HepG2 (cell line): Measurements from ENCODE around the gene GJC1. TPM values are rescaled to one million over a fixed set of nuclear protein-coding genes. Genes with fewer than 3 reads are reported as not detected.

Experiments used
- CREM ChIP-seq, 2 experiments: sonication (generic) in 1 of 2; formaldehyde crosslinking in 1 of 2; IDR thresholded peaks; 2 replicates each; pipeline versions ENCODE4 v1.4.0 to v1.6.1; 2016 to 2020; ENCODE audit warnings: antibody characterized with exemption in 1 of 2, mild to moderate bottlenecking in 1 of 2, missing genetic modification reagents in 1 of 2
- E2F1 ChIP-seq: sonication (generic); formaldehyde crosslinking; IDR thresholded peaks from 2 replicates; pipeline ENCODE4 v1.5.0; 2020; ENCODE audit warnings: missing genetic modification reagents
- EP300 ChIP-seq, 3 experiments: sonication (generic) in 1 of 3; formaldehyde crosslinking in 1 of 3; IDR thresholded peaks; 2 replicates each; pipeline versions ENCODE4 v1.5.1 to v1.6.1; 2011 to 2020; ENCODE audit warnings: low read depth in 2 of 3, low read length in 2 of 3, borderline replicate concordance in 1 of 3, improper control_type of control experiment in 1 of 3, mild to moderate bottlenecking in 1 of 3, missing genetic modification reagents in 1 of 3, moderate library complexity in 1 of 3
- HNF4G ChIP-seq, 2 experiments: sonication (generic) in 1 of 2; formaldehyde crosslinking in 1 of 2; IDR thresholded peaks; 2 replicates each; pipeline versions ENCODE4 v1.4.0 to v1.6.1; 2011 to 2020; ENCODE audit warnings: borderline replicate concordance in 2 of 2, low read depth in 2 of 2, mild to moderate bottlenecking in 2 of 2, low read length in 1 of 2, missing genetic modification reagents in 1 of 2, moderate library complexity in 1 of 2
- MAX ChIP-seq: IDR thresholded peaks from 2 replicates; pipeline ENCODE4 v1.6.1; 2012; ENCODE audit warnings: inconsistent platforms
- MXD4 ChIP-seq: IDR thresholded peaks from 2 replicates; pipeline ENCODE4 v1.6.1; 2016; ENCODE audit warnings: mild to moderate bottlenecking, missing biosample characterization, missing genetic modification reagents
- NCOA1 ChIP-seq: sonication (generic); formaldehyde crosslinking; IDR thresholded peaks from 2 replicates; pipeline ENCODE4 v1.9.0; 2021; ENCODE audit warnings: missing genetic modification reagents
- NR2F6 ChIP-seq, 2 experiments: IDR thresholded peaks; 2 replicates each; pipeline ENCODE4 v1.6.1; 2016; ENCODE audit warnings: antibody characterized with exemption in 1 of 2, mild to moderate bottlenecking in 1 of 2
- NRL ChIP-seq: sonication (generic); formaldehyde crosslinking; IDR thresholded peaks from 2 replicates; pipeline ENCODE4 v1.5.0; 2020; ENCODE audit warnings: missing genetic modification reagents, mild to moderate bottlenecking, moderate library complexity, borderline replicate concordance
- PBX3 ChIP-seq: sonication (generic); formaldehyde crosslinking; IDR thresholded peaks from 2 replicates; pipeline ENCODE4 v1.8.1; 2023; ENCODE audit warnings: missing genetic modification reagents, inconsistent platforms, borderline replicate concordance
- PHF5A ChIP-seq: IDR thresholded peaks from one replicate; pipeline ENCODE4 v1.6.1; 2018; ENCODE audit warnings: low read depth, missing genetic modification reagents; ENCODE audit not compliant: unreplicated experiment
- PRPF4 ChIP-seq: fragments of 200-400 bp; formaldehyde crosslinking; IDR thresholded peaks from 2 replicates; pipeline ENCODE4 v1.6.1; 2016; ENCODE audit warnings: low read length, low read depth; ENCODE audit not compliant: poor library complexity, severe bottlenecking
- ZBTB38 ChIP-seq: sonication (generic); formaldehyde crosslinking; IDR thresholded peaks from 2 replicates; pipeline ENCODE4 v1.5.1; 2020; ENCODE audit warnings: mild to moderate bottlenecking, missing genetic modification reagents
- ZBTB39 ChIP-seq: sonication (generic); formaldehyde crosslinking; IDR thresholded peaks from 2 replicates; pipeline ENCODE4 v1.5.0; 2020; ENCODE audit warnings: missing genetic modification reagents
- ZFP37 ChIP-seq: sonication (generic); formaldehyde crosslinking; IDR thresholded peaks from 2 replicates; pipeline ENCODE4 v1.4.0; 2020; ENCODE audit warnings: missing genetic modification reagents, borderline replicate concordance
- ZNF331 ChIP-seq: sonication (generic); formaldehyde crosslinking; IDR thresholded peaks from 2 replicates; pipeline ENCODE4 v1.4.0; 2020; ENCODE audit warnings: missing genetic modification reagents
- ZNF430 ChIP-seq: sonication (generic); formaldehyde crosslinking; IDR thresholded peaks from 2 replicates; pipeline ENCODE4 v1.9.0; 2021; ENCODE audit warnings: mild to moderate bottlenecking, missing genetic modification reagents
- ZNF543 ChIP-seq: sonication (generic); formaldehyde crosslinking; IDR thresholded peaks from 2 replicates; pipeline ENCODE4 v1.4.0; 2020; ENCODE audit warnings: mild to moderate bottlenecking, missing genetic modification reagents
- ZNF552 ChIP-seq: sonication (generic); formaldehyde crosslinking; IDR thresholded peaks from 2 replicates; pipeline ENCODE4 v1.9.0; 2022; ENCODE audit warnings: missing genetic modification reagents, mild to moderate bottlenecking, borderline replicate concordance
- ZNF564 ChIP-seq: sonication (generic); formaldehyde crosslinking; IDR thresholded peaks from 2 replicates; pipeline ENCODE4 v1.8.1; 2023; ENCODE audit warnings: mild to moderate bottlenecking, missing genetic modification reagents
- ZNF616 ChIP-seq: sonication (generic); formaldehyde crosslinking; IDR thresholded peaks from 2 replicates; pipeline ENCODE4 v1.5.0; 2020; ENCODE audit warnings: low read depth, mild to moderate bottlenecking, missing genetic modification reagents
- ZSCAN31 ChIP-seq: sonication (generic); formaldehyde crosslinking; IDR thresholded peaks from 2 replicates; pipeline ENCODE4 v1.5.0; 2020; ENCODE audit warnings: low read depth, mild to moderate bottlenecking, missing genetic modification reagents
- polyA plus RNA-seq, 8 experiments: library from polyadenylated mRNA; depleted of rRNA in 3 of 8; stranded (reverse) in 7 of 8; unstranded in 1 of 8; fragments of >200 nt; fragmentation: Illumina TruSeq in 4 of 8; extraction: Trizol in 4 of 8; gene quantifications; 2 replicates each; pipeline versions ENCODE4 v1.2.1 to v1.2.3, GENCODE V29; 2011 to 2016; ENCODE audit warnings: low read depth in 4 of 8, missing spikeins in 1 of 8, mixed read lengths in 1 of 8; ENCODE audit not compliant: insufficient read depth in 1 of 8
- total RNA-seq, 5 experiments: library from RNA; depleted of rRNA; stranded (reverse); fragments of >200 nt; fragmentation: Illumina TruSeq; extraction: Trizol; gene quantifications; 2 replicates each; pipeline ENCODE4 v1.2.3, GENCODE V29; 2016; ENCODE audit warnings: low read depth in 1 of 5

Gene GJC1
- total and polyA plus RNA-seq, 2 of the 13 experiments (the other 11 are each of a cell fraction or from before 2014, with no cell fraction given): 1.7 TPM

- no peak for TF ChIP-seq NCOA1 (CRISPR knock-in tag)
- TF ChIP-seq ZNF552 (CRISPR knock-in tag): peak; percentile 67; the same call in 1 of the 2 replicates
- peak; percentile 64 for TF ChIP-seq ZNF331
- TF ChIP-seq ZNF564 (CRISPR knock-in tag): no peak
- no peak for TF ChIP-seq ZFP37
- 0 out of 2 replicates have a peak, but pooled peaks have one; percentile 24 for TF ChIP-seq ZBTB39 (CRISPR knock-in tag)
- no peak for TF ChIP-seq ZBTB38 (CRISPR knock-in tag)
- no peak for TF ChIP-seq ZSCAN31 (CRISPR knock-in tag)
- TF ChIP-seq ZNF543: no peak
- no peak for TF ChIP-seq ZNF616
- TF ChIP-seq E2F1 (CRISPR knock-in tag): no peak
- TF ChIP-seq MAX: peak; percentile 65; the same call in 1 of the 2 replicates
- TF ChIP-seq PHF5A (CRISPR knock-in tag): no peak
- no peak for TF ChIP-seq EP300 (IDR thresholded peaks at IDR 0.05; ENCODE audit: low read depth in 2 of 2, low read length in 2 of 2)
- no peak for TF ChIP-seq EP300 (CRISPR knock-in tag; IDR thresholded peaks at IDR 0.05; ENCODE audit: borderline replicate concordance)
- TF ChIP-seq PRPF4: no peak
- TF ChIP-seq ZNF430 (CRISPR knock-in tag): no peak
- no peak for TF ChIP-seq HNF4G (IDR thresholded peaks at IDR 0.05; ENCODE audit: borderline replicate concordance, low read depth, low read length)
- no peak for TF ChIP-seq HNF4G (CRISPR knock-in tag; IDR thresholded peaks at IDR 0.05; ENCODE audit: borderline replicate concordance, low read depth)
- peak; percentile 59; the same call in 1 of the 2 replicates for TF ChIP-seq MXD4 (CRISPR knock-in tag)
- peak; percentile 94 for TF ChIP-seq CREM (IDR thresholded peaks at IDR 0.05)
- 0 out of 2 replicates have a peak, but pooled peaks have one; percentile 56 for TF ChIP-seq CREM (CRISPR knock-in tag; IDR thresholded peaks at IDR 0.05)
- TF ChIP-seq NRL (CRISPR knock-in tag): no peak
- TF ChIP-seq PBX3 (CRISPR knock-in tag): no peak
- no peak for TF ChIP-seq NR2F6 (IDR thresholded peaks at IDR 0.05)
- peak; percentile 66 for TF ChIP-seq NR2F6 (CRISPR knock-in tag; IDR thresholded peaks at IDR 0.05)
Observed at GRCh38 chr17:44779211-44780025, 50.7 kb downstream of the GJC1 start (continued).
